B cell (primary cell): Measurements from ENCODE around the gene SUN3.

ENCODE experiments used
- EZH2 ChIP-seq: IDR thresholded peaks from 2 replicates; pipeline ENCODE4 v1.6.1; 2012; ENCODE audit warnings: borderline replicate concordance, low read depth, mild to moderate bottlenecking, moderate library complexity, low read length; ENCODE audit not compliant: insufficient read depth, poor library complexity, severe bottlenecking
- TF ChIP-seq, protein P1 (sequence below): fragments of 200-600 bp; IDR thresholded peaks from one replicate; pipeline ENCODE4 v1.8.0; 2022; ENCODE audit warnings: antibody characterized with exemption, mild to moderate bottlenecking

DNA sequence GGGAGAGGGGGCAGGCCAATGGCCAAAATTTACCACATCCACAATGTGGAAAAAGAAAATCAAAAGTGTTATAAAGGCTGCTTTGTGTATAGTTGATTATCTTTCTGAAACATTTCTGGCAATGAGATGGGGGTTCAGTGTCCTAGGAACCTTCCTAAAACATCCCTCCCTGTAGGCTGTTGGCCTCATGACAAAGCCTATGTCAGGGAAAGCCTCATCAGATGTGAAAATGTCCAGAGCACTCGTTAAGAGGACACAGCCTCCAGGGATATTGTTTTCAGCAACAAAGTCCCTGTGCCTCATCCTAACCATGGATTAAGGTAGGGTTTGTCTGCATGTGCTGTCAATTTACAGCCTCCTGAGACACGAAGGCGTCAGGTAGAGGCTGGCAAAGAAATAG is 17.0 kb downstream of the SUN3 start:
- TF ChIP-seq, protein P1, sequence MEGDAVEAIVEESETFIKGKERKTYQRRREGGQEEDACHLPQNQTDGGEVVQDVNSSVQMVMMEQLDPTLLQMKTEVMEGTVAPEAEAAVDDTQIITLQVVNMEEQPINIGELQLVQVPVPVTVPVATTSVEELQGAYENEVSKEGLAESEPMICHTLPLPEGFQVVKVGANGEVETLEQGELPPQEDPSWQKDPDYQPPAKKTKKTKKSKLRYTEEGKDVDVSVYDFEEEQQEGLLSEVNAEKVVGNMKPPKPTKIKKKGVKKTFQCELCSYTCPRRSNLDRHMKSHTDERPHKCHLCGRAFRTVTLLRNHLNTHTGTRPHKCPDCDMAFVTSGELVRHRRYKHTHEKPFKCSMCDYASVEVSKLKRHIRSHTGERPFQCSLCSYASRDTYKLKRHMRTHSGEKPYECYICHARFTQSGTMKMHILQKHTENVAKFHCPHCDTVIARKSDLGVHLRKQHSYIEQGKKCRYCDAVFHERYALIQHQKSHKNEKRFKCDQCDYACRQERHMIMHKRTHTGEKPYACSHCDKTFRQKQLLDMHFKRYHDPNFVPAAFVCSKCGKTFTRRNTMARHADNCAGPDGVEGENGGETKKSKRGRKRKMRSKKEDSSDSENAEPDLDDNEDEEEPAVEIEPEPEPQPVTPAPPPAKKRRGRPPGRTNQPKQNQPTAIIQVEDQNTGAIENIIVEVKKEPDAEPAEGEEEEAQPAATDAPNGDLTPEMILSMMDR, result no peak
- TF ChIP-seq EZH2, result no peak
